C4-2B (cell line): ENCODE results near the gene IQGAP2.

Experiments used
- CTCF ChIP-seq: fragments of 450-650 bp; conservative IDR thresholded peaks from 2 replicates; pipeline ENCODE4 v1.5.1; 2017; ENCODE audit warnings: mild to moderate bottlenecking
- ZFX ChIP-seq: fragments of 450-650 bp; IDR thresholded peaks from 2 replicates; pipeline ENCODE4 v1.6.1; 2017

GRCh38 chr5:76626738-76627137, 223.7 kb downstream of the IQGAP2 start:
- TF ChIP-seq CTCF (no peak), ZFX (no peak)
